ENCODE results near the gene GREM2. TPM values are rescaled to one million over a fixed set of nuclear protein-coding genes. Genes with fewer than 3 reads are reported as not detected.

Gene GREM2
- total and polyA plus RNA-seq, 2 donors (not counting 3 experiments of a cell fraction or from before 2014, with no cell fraction given) = not detected

GRCh38 chr1:240575981-240576662 is 35.8 kb downstream of the GREM2 start:
- CTCF ChIA-PET = no interaction called here
- POLR2A ChIA-PET = no interaction called here

More at GRCh38 chr1:240575981-240576662, 35.8 kb downstream of the GREM2 start:
- DNase-seq (ENCODE audit: low read depth, low spot score) = no peak
- no peaks in the 10 kb centered on the region for H3K36me3 ChIP-seq (ENCODE audit: control insufficient read depth in 2 of 2, extremely low read depth in 1 of 2, insufficient read depth in 2 of 2, low read length in 2 of 2)
- no peak overlapping the region for H3K4me2 ChIP-seq (ENCODE audit: insufficient read depth, low read length)
- H3K27ac ChIP-seq (ENCODE audit: insufficient read depth, low read depth, low read length) = no peak overlapping the region
- H3K4me3 ChIP-seq (replicated peaks in 1 of 3; ENCODE audit: insufficient read depth in 1 of 3, low read depth in 1 of 3, low read length in 3 of 3) = no peak overlapping the region
- H3K4me1 ChIP-seq (ENCODE audit: control insufficient read depth, extremely low read depth, insufficient read depth, low read length) = no peaks in the 10 kb centered on the region
- intact Hi-C loops (cut with micrococcal nuclease) (no loop called here), dilution Hi-C loops (cut with MboI; ENCODE audit: extremely low pct_ligation_motif_present, low sequenced_read_pairs) (no loop called here)
- BruUV-seq (replicated peaks) = no TSS peak
- H3K9me3 ChIP-seq (replicated peaks; ENCODE audit: control insufficient read depth, insufficient read depth, low read length) = no peaks in the 10 kb centered on the region
- H3K9me1 ChIP-seq (replicated peaks; ENCODE audit: control insufficient read depth, extremely low read depth, insufficient read depth, low read length) = no peaks in the 10 kb centered on the region
- TF ChIP-seq POLR2AphosphoS5 (IDR thresholded peaks at IDR 0.05; ENCODE audit: insufficient read depth, low read depth, low read length) = no peak
- no peak for TF ChIP-seq POLR2A (IDR thresholded peaks at IDR 0.05; ENCODE audit: low read depth, low read length)
- TF ChIP-seq MYC (IDR thresholded peaks at IDR 0.05; ENCODE audit: low read depth, low read length) = no peak
- TF ChIP-seq CTCF (IDR thresholded peaks at IDR 0.05; ENCODE audit: extremely low read depth in 1 of 2, insufficient read depth in 1 of 2, low read depth in 1 of 2, low read length in 2 of 2) = no peak
- TF ChIP-seq GATA2 (IDR thresholded peaks at IDR 0.05; ENCODE audit: insufficient read depth, insufficient read length, low read depth, low read length) = no peak
- TF ChIP-seq FOS (IDR thresholded peaks at IDR 0.05; ENCODE audit: borderline replicate concordance, insufficient read depth, low read length) = no peak
- no peak for TF ChIP-seq MAX (IDR thresholded peaks at IDR 0.05; ENCODE audit: insufficient read depth, insufficient read length)
- TF ChIP-seq EZH2 (IDR thresholded peaks at IDR 0.05; ENCODE audit: borderline replicate concordance, low read depth, low read length, severe bottlenecking) = no peak
- TF ChIP-seq JUN (IDR thresholded peaks at IDR 0.05; ENCODE audit: borderline replicate concordance, insufficient read depth, insufficient read length, low read depth) = no peak
- H2AFZ ChIP-seq (ENCODE audit: low read depth, low read length) = no peak overlapping the region
- no peaks in the 10 kb centered on the region for H4K20me1 ChIP-seq (replicated peaks; ENCODE audit: control insufficient read depth, extremely low read depth, insufficient read depth, low read length)
- H3K27me3 ChIP-seq (ENCODE audit: control insufficient read depth in 2 of 2, insufficient read depth in 2 of 2, low read length in 2 of 2) = no peaks in the 10 kb centered on the region
- H3K9ac ChIP-seq (replicated peaks; ENCODE audit: extremely low read depth, insufficient read depth, low read length) = no peak overlapping the region
- no peak for FAIRE-seq
- H3K79me2 ChIP-seq (ENCODE audit: control insufficient read depth, insufficient read depth, low read length) = no peaks in the 10 kb centered on the region
